HuH-7 (cell line): ENCODE measurements around the gene HMGCS2.

Source experiments
- DNase-seq: peaks from one replicate; pipeline ENCODE4 v3.0.0; 2011; ENCODE audit warnings: low spot score

Gene HMGCS2

DNA sequence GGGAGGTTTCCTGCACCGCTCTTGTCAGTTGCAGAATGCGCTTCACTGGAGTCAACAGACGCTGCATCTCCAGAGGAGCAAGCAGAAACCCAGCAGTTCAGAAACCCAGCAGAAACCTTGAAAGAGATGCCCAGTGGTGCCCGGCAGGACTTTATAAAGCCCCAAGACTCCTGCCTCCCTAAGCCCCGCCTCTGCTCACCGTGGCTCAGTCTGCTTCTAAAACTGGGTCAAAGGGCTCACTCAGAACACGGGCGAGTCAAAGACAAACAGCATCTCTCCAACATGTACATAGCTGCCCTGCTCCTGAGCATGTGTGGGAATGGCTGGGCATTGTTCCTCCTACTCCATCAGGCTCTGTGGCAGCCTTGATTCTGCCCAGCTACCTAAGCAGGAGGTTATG lies at the start of gene HMGCS2:
Gene HMGCS2, minus strand, starts transcription at position 128 of the 400 bp plus-strand sequence. Its CDS starts 61 bp downstream, at position 67.
- DNase-seq, result no peak

GRCh38 chr1:119818181-119818580 lies 49.5 kb upstream of the HMGCS2 start:
- DNase-seq, result no peak

- DNase-seq, result peak; percentile 36
These were observed 47.7 kb upstream of the HMGCS2 start for GRCh38 chr1:119816407-119816806.

GRCh38 chr1:119815928-119816327 lies 47.2 kb upstream of the HMGCS2 start:
- DNase-seq, result no peak

GRCh38 chr1:119815361-119815760 lies 46.7 kb upstream of the HMGCS2 start:
- DNase-seq, result no peak

DNA sequence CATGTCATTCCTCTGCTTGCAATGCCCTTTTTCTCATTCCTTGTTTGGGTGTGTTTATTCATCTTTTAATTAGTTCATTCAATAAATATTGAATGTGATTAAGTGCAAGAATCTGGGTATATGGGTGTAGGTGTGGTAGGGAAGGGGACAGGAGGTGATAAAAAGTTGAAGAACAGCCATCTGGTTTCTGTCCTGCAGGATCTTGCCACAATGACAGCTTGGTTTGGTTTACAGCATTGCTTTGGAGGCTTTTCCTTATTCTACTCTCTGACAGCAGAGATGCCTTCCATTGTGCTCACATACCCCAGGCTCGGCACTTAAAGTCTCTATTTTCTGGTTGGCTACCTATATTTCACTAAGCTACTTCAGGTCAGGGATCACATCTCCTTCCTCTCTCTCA lies 45.6 kb upstream of the HMGCS2 start:
- no peak for DNase-seq

DNA sequence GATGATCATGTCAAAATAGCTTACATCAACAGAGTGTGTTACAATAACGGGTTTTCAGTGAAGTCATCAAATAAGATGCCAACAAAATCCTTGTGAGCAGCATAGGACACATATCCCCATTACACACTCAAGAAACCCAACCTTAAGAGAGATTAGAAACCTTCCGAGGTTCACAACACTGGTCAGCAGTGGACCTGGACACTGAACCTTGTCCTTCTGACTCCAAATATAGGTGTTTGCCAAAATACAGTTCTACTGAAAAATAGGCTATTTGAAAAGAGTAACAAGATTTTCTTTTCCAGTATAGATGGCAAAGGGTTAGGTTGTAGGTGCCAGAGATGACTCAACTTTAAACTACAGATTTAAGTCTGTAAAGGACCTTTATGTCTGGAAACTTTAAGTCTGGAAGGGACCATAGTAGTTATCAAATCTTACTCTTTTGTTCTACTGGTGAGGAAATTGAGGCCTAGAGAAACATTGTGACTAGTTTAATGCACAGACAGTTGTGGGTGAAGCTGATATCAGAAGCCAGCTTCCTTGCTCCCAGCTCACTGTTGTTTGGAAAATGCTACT lies 43.4 kb upstream of the HMGCS2 start:
- no peak for DNase-seq

GRCh38 chr1:119811387-119811786 lies 42.7 kb upstream of the HMGCS2 start, which contains the start of gene REG4:
REG4 (minus strand) TSS chr1:119811460; CDS start chr1:119808769, 2,691 bp downstream.
- no peak for DNase-seq

DNA sequence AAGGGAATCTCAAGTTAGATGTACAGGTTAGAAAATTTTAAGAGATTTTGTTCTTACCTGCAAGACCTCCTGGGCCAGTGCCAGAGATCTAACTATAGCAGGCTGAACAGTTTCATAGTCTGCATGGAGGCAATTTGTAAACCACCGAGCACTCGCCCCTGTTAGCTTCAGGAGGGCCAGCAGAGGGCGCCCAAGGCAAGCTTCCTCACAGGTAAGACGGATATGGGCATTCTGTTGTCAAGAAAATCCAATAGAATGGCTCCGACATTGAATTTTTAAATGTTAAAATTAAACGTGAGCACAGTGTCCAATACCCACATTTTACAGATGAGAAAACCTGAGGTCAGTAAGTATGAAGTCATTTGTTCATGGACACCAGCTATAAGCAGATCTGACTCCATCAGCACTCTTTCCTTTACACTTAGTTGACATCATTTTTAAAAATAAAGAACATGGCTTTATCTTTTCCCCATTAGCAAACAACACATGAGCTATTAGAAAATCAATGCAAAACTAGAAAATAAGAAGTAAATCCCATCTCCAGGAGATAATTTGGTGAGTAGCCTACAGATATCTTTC lies 40.4 kb upstream of the HMGCS2 start:
- peak; percentile 40 for DNase-seq

DNA sequence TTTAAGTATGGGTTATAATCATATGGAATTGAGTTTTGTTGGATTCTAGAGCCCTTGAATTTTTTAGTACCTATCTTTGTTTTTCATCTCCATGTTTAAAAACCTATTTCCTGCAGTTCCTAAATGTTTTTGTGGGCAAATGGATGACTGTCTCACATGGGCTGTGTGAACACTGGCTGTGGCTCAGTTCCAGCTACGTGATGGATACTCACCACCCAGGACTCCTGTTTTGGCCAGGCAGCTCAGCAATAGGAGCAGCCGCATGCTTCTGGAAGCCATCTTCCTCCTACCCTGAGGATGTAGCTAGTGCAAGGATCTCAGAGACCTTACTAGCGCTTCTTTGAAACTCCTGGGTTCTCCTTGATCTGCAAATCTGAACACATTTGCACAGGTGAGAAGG lies 39.8 kb upstream of the HMGCS2 start:
- DNase-seq, result no peak

- no peak for DNase-seq
These were observed 37.8 kb upstream of the HMGCS2 start for GRCh38 chr1:119806489-119806888.

GRCh38 chr1:119805746-119806145 lies 37.0 kb upstream of the HMGCS2 start:
- no peak for DNase-seq

GRCh38 chr1:119805247-119805646 lies 36.5 kb upstream of the HMGCS2 start:
- no peak for DNase-seq

DNA sequence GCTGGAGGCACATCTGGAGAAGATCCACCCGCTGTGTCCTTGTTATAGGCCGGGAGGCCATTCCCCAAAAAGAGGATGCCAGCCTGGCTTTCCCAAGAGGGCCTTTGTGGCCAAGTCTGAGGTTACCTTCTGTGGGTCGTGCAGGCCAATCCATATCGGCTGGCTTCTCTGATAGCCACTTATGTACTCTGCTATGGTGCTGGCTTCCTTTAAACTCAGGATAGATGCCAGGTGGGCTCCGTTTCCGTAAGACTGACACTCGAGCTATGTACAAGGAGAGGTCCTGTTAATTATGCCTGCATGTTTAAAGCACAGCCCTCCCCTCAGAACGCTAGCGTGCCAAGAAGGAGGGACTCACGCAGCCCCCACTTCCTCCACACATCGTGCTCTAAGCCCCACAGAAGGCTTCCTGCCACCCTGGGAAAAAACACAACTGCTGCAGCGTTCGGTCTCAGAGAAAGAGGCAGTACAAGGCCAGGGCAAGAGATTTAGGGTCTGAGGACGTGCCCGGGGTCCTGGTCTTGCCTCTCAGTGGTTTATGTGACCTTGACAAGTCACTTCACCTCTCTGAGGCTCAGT lies 31.0 kb upstream of the HMGCS2 start:
- DNase-seq, result no peak

GRCh38 chr1:119799003-119799402 lies 30.3 kb upstream of the HMGCS2 start:
- DNase-seq, result no peak

GRCh38 chr1:119797606-119798005 lies 28.9 kb upstream of the HMGCS2 start:
- DNase-seq, result no peak

- no peak for DNase-seq
These were observed 28.5 kb upstream of the HMGCS2 start for GRCh38 chr1:119797162-119797561.

DNA sequence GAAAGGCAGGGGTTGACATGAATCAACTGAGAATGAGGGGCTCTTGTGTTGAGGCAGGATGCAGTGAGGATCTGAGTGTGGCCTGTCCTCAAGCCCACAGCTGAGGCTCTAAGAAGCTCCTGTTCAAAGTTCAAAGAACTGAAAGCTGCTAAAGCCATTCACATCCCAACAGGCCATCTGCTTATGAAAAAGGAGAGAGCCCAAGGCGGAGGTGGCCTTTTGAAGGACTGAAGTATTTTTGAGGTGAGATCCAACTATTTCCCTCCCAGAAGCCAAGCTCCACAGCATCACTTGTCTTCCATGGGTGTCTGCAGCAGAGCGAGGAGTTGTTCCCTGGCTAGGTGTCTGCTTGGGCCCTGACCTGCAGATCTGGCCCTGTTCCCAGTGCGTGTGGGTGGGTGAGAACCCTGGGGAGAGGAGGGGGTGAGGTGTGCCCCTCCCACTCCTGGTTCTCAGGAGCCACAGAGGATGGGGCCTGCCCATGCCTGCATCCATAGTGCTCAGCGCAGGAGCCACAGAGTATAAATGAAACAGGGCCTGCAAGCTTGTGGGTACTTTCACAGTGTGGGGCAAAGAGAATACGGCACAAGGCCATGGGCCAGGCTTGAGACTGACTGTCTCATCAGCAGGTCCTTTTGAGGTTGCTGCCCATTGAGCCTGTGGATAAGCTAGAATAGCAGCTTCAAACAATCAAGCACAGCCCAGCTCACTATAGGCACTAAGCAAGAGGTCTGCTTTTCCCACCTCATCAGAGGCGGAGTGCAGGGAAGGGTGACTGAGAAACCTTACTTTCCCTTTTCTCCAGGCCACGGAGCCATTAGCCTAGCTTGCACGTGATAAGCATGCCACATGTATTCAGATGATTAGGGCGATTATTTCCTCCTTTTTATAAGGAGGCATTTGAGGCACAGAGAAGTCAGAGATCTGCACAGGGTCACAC lies 26.8 kb upstream of the HMGCS2 start:
- no peak for DNase-seq

DNA sequence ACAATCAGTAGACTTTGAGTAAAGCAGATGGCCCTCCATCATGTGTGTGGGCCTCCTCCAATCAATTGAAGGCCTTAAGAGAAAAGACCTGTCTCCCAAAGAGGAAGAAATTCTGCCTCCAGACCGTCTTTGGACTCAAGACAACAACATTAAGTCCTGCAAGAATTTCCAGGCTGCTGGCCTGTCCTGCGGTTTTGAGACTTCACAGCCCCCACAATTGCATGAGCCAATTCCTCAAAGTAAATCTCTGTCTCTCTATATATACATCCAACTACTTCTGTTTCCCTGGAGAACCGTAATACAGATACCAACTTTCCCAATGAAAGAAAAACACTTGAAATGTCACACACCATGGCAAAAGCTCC lies 26.2 kb upstream of the HMGCS2 start:
- no peak for DNase-seq

GRCh38 chr1:119794230-119794875 lies 25.6 kb upstream of the HMGCS2 start:
- DNase-seq, result no peak

DNA sequence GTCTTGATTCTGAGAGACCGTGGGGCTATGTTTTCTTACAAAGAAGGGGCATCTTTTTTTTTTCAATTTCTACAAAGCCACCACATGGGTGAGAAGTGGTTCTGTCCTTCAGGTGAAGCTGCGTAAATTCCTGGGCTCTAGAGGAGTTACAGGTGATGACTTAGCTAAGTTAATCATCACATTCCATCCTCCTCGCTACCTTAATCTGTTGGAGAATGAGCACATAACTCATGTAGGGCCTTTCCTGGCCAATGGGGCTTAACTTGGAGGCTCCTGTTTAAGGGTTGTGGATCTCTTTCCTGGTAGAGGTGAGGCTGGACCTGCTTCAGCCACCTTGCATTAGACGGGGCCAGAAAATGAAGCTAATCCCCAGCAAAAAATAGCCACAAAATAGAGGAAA lies 22.7 kb upstream of the HMGCS2 start:
- DNase-seq, result no peak
